LNCAP (cell line): ENCODE measurements around the gene RPL13A.

Source experiments
- TF ChIP-seq, protein P1 (sequence below): fragments of 450-650 bp; IDR thresholded peaks from 2 replicates; pipeline ENCODE4 v1.5.1; 2017; ENCODE audit warnings: mild to moderate bottlenecking

RPL13A gene

DNA sequence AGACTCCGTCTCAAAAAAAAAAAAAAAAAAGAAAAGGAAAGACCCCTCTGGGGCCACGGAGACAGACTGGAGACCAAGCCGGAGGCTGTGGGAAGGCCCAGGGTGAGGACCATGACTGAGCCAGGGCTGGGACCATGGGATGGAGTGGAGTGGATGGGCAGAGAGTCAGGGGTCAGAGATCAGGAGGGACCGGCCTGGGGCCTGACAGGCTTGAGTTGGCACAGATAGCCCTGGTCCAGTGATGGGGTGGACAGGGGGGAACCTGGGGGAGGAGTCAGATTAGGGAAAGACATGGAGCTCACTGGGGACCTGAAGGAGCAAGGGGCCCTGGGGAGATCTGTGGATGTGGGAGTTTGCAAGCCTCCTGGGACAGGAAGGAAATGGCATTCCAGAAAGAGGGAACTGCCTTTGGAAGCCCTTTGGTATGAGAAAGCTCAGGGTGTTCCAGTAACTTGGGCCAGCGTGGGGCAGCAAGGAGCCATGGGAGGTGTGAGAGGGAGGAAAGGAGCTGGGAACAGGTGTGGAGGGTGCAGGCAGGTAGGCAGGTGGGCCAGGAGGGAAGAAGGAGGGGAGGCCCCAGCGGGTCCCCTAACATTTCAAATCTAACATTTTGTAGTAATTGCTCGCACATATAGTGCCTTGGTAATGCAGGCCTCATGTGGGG lies 6.3 kb upstream of the RPL13A start:
- TF ChIP-seq, protein P1, sequence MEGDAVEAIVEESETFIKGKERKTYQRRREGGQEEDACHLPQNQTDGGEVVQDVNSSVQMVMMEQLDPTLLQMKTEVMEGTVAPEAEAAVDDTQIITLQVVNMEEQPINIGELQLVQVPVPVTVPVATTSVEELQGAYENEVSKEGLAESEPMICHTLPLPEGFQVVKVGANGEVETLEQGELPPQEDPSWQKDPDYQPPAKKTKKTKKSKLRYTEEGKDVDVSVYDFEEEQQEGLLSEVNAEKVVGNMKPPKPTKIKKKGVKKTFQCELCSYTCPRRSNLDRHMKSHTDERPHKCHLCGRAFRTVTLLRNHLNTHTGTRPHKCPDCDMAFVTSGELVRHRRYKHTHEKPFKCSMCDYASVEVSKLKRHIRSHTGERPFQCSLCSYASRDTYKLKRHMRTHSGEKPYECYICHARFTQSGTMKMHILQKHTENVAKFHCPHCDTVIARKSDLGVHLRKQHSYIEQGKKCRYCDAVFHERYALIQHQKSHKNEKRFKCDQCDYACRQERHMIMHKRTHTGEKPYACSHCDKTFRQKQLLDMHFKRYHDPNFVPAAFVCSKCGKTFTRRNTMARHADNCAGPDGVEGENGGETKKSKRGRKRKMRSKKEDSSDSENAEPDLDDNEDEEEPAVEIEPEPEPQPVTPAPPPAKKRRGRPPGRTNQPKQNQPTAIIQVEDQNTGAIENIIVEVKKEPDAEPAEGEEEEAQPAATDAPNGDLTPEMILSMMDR = no peak

- TF ChIP-seq, protein P1 = no peak
Observed at GRCh38 chr19:49486232-49486631, 1.2 kb upstream of the RPL13A start.

GRCh38 chr19:49486710-49487276 lies 615 bp upstream of the RPL13A start:
- TF ChIP-seq, protein P1 = no peak

DNA sequence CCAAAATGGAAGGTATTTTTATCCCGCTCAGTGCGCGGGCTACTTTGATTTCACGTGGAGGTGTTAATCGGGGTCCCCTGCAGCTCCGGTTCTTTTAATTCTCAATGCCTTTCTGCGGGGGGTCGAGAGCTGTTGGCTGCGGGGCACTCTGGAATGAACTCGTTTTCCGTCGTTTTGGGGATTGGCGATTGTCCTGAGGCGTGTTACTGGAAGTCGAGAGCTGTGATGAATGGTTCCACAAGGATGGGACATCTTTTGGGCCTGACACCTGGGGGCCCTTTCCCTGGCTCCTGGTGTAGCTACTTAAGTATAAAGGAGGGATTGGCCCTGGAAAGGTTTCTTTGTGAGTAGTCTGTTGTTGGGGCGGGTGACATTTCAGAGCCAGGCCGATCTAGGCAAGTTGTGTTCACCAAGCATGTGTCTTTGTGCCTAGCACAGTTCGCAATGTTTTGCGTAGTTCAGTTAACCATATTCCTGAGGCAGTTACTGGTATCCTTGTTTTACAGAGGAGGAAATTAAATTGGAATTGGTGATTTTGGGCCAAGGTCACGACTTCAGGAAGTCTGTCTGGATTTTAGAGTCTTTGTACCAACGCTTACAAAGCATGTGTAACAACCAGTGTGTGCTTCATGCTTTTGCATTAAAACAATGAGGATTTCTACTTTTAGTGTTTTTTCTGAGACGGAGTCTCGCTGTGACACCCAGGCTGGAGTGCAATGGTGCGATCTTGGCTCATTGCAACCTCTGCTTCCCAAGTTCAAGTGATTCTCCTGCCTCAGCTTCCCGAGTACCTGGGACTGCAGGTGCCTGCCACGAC lies 846 bp downstream of the RPL13A start:
- TF ChIP-seq, protein P1 = no peak

DNA sequence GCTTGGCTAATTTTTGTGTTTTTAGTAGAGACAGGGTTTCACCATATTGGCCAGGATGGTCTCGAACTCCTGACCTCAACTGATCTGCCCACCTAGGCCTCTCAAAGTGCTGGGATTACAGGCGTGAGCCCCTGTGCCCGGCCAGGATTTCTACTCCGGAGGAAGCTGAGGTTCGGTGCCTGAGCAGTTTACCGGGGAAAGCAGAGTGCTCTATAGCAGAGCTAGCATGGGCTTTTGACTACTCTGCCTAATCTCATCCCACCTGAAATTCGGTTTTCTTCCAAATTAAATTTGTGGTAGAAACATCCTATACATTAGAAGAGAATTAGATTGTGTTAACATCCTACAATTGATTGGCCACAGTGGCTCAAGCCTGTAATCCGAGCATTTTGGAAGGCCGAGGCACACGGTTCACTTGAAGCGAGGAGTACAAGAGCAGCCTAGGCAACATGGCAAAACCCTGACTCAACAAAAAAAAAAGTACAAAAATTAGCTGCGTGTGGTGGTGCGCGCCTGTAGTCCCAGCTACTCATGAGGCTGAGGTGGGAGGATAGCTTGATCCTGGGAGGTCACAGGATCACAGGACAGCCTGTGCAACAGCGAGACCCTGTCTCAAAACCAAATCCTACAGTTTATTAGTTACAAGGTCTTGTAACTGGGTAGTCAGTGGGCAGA lies 1.6 kb downstream of the RPL13A start:
- TF ChIP-seq, protein P1 = no peak

DNA sequence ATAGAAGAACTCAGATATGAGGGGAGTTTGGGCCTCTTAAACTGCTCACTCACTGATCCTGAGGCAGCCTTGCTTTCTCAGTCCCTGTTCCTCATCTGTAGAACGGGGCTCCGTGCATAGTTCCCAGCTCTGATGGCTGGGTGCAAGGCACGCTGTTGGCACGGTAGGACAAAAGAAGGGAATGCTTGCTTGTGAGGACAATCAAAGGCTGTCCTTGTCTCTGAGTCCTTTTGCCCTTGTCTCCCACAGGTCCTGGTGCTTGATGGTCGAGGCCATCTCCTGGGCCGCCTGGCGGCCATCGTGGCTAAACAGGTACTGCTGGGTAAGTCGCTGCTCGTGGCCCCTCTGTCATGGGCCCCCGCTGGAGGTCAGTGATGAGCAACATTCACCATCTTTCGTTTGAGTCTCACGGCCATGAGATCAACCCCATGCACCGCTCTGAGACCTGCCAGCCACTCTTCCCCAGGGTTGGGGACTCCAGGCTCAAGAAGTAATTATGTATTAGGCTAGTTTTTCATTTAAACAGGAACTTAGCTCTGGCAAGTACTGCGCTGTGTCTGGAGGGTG lies 2.3 kb downstream of the RPL13A start:
- TF ChIP-seq, protein P1 = peak; percentile 63
